CD4-positive, alpha-beta T cell treated with Interleukin-4 for 1 hour (primary cell): ENCODE measurements around the gene MRPL21.
"Not testable (repeated sequence)": the region's sequence is repeated elsewhere in the genome, so short reads cannot be mapped to it uniquely, and the experiment has no call there.

Experiments used
- DNase-seq, 2 donors: peaks; one replicate each; pipeline ENCODE4 v3.0.0-alpha.2; 2020 to 2022

The MRPL21 gene

DNA sequence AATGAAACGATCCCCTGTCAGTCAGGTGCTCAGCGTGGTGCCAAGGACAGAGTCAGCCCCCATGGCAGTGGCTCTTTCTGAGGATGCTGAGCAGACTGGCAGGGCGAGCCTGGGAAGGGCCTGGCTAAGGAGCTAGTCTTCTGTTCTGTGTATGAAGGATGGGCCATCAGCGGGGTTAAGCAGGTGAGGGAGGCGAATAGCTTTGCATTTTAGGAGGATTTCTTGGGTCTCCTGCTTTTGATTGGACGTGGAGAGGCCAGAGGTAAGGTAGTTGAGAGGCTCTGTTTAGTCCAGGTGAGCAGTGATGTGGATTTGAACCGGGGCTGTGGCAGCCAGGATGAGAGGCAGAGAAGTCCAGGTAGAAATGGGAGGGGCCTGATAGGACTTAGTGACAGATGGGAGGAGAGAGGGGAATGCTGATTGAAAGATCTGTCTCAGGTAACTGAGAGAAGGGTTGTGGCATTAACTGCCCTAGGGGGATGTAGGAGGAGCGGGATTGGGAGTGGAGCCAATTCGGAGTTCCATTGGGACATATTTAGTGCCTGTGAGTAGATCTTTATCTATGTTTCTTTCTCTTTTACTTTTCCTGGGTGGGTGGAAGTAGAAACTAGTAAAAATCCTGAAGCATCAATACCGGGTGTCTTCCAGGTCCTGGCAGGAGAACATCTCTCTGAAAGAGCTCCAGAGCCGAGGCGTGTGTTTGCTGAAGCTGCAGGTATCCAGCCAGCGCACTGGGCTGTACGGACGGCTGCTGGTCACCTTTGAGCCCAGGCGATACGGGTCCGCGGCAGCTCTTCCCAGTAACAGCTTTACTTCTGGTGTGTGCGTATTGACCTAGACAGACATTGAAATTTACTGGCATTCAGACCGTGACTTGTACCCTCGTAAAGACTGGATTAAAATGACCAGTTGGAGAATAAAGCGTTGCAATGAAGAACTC is 2.1 kb upstream of the MRPL21 start:
- DNase-seq: no peak

- DNase-seq: no peak
Measured at GRCh38 chr11:68904248-68904847, 716 bp upstream of the MRPL21 start.

GRCh38 chr11:68900835-68901381 is 2.7 kb downstream of the MRPL21 start:
- DNase-seq: no peak

GRCh38 chr11:68897441-68897840 is 6.2 kb downstream of the MRPL21 start:
- DNase-seq: no peak

GRCh38 chr11:68896171-68896959 is 7.3 kb downstream of the MRPL21 start:
- DNase-seq: no peak

- no peak for DNase-seq
Measured at GRCh38 chr11:68893282-68893681, 10.3 kb downstream of the MRPL21 start.

- DNase-seq: no peak
Measured at GRCh38 chr11:68892576-68892975, 11.1 kb downstream of the MRPL21 start.

DNA sequence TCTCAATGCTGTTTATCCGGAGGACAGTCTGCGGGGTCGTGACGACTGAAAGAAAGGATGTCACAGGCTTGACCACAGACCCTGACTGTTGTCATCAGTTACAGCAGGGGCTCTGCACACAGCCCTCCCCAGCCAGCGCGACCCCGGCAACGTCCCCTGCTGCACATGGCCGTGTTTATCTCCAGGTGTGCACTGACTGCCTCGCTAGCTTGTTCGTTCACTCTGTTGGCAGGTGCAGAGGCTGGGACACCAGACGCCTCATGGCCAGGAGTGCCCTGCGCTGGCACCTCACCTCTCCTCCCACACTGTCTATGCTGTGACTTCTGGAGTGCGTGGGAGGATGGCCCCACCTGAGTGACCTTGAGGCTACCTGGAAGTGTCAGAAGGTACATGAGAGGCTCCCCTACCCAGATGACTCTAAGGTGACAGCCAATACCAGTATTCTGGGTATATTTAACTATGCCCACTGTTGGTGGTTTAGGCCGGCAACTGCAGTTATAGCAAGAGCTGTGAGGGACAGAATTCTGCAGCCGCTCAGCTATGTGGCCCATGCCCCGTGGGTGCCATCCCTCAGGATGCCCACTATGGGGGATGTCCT is 12.2 kb downstream of the MRPL21 start:
- no peak for DNase-seq

DNA sequence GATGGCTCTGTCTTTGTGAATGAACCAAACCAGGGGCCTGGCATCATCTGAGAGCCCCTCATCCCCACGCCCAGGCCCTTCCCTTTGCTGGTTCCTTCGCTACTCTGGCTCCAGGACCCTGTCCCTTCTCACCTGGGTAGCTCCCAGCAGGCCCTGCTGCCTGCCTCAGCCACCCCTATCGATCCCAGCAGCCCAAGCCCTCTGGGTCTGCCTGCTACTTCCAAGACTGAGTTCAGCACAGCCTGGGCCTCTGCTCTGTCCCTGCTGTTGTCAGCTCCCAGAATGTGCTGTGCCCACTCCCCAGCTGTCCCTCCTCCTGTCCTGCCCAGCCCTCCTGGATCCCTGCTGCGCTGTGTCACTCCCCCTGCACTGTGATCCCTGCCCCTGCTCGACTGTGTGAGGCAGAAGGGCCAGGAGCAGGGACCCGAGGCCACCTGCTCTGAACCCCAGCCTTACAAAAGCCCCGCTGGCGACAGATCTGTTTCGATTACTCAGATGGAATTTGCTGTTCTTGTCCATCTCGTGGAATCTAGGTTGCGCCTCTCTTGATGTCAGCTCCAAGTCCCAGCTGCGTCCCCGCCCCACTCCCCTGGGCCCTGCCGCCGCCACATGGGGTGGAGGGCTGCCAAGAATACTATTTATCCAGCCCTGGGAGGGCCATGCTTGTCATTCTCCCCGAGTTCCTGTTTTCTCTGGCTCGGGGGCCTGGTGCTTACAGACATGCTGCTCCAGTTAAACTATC is 13.0 kb downstream of the MRPL21 start:
- no peak for DNase-seq

- DNase-seq: no peak
Measured at GRCh38 chr11:68889948-68890446, 13.6 kb downstream of the MRPL21 start.

- not testable (repeated sequence) for DNase-seq
Measured at GRCh38 chr11:68884827-68885226, 18.8 kb downstream of the MRPL21 start.

DNA sequence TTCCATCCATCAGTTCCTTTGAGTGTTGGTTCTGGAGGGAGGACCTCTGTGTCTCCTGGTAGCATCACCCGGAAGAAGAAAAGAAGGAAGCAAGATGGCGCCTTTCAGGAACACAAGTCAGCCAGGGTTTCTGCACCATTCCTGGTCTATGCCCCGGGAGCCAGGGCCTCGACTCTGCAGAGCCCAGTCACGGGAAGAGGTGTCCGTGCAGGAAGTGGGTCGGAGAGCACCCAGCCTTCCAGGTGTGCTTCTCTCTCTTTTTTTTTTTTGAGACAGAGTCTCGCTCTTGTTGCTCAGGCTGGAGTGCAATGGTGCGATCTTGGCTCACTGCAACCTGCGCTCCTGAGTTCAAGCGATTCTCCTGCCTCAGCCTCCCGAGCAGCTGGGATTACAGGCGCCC is 21.2 kb downstream of the MRPL21 start:
- DNase-seq: no peak

- DNase-seq: no peak
Measured at GRCh38 chr11:68881320-68881719, 22.3 kb downstream of the MRPL21 start.

GRCh38 chr11:68880851-68881250 is 22.8 kb downstream of the MRPL21 start:
- no peak for DNase-seq

DNA sequence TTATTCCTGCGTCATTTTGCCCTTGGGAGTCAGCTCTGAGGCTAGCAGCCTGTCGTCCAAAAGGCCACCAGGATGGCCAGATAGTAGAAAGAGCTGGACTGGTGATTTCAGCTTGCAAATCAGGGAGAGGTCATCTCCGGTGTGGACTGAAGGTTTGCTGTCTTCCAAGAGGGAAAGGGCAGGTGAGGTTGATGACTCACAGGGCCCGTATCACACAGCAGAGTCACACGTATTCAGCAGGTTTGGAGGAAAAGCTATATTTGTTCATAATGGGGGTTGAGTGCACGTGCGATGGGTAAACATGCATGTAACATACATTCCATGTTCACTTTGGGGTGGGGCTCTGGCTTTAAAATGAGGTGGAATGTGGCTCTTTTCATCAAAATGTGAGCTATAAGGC is 25.6 kb downstream of the MRPL21 start:
- DNase-seq: no peak

- DNase-seq: no peak
Measured at GRCh38 chr11:68872216-68873003, 31.2 kb downstream of the MRPL21 start.

GRCh38 chr11:68870470-68870869 is 33.2 kb downstream of the MRPL21 start:
- DNase-seq: no peak

- no peak for DNase-seq
Measured at GRCh38 chr11:68868221-68868835, 35.3 kb downstream of the MRPL21 start.

- no peak for DNase-seq
Measured at GRCh38 chr11:68867066-68867465, 36.6 kb downstream of the MRPL21 start.

- no peak for DNase-seq
Measured at GRCh38 chr11:68865241-68865640, 38.4 kb downstream of the MRPL21 start.
